ENCODE data around the gene ALX3.

DNA sequence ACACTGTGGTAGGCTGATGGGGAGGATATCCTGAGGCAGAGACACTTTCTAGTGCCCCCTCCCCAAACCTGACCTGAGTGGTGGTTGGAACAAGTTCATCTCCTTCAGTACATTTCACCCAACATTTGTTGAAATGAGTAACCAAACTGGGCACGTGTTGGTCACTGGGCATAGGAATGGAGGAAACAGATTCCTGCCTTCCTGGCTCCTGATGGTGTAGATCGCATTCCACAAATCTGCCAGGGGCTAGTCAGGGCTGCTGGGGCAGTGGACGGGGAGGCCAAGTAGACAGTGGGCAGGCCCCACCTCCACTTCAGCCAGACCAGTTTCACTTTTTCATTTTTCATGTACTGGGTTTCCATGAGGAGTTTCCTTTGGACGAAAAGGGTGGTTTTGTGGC lies 16.5 kb upstream of the ALX3 start:
- no peak for TF ChIP-seq POLR2AphosphoS5 (IDR thresholded peaks at IDR 0.05; ENCODE audit: low read depth, low read length)
- no peak for TF ChIP-seq TAF1 (IDR thresholded peaks at IDR 0.05; ENCODE audit: borderline replicate concordance, insufficient read depth, low read length)
- no peak for TF ChIP-seq SIN3A (IDR thresholded peaks at IDR 0.05; ENCODE audit: borderline replicate concordance, insufficient read depth, low read length)
- TF ChIP-seq, protein P1, sequence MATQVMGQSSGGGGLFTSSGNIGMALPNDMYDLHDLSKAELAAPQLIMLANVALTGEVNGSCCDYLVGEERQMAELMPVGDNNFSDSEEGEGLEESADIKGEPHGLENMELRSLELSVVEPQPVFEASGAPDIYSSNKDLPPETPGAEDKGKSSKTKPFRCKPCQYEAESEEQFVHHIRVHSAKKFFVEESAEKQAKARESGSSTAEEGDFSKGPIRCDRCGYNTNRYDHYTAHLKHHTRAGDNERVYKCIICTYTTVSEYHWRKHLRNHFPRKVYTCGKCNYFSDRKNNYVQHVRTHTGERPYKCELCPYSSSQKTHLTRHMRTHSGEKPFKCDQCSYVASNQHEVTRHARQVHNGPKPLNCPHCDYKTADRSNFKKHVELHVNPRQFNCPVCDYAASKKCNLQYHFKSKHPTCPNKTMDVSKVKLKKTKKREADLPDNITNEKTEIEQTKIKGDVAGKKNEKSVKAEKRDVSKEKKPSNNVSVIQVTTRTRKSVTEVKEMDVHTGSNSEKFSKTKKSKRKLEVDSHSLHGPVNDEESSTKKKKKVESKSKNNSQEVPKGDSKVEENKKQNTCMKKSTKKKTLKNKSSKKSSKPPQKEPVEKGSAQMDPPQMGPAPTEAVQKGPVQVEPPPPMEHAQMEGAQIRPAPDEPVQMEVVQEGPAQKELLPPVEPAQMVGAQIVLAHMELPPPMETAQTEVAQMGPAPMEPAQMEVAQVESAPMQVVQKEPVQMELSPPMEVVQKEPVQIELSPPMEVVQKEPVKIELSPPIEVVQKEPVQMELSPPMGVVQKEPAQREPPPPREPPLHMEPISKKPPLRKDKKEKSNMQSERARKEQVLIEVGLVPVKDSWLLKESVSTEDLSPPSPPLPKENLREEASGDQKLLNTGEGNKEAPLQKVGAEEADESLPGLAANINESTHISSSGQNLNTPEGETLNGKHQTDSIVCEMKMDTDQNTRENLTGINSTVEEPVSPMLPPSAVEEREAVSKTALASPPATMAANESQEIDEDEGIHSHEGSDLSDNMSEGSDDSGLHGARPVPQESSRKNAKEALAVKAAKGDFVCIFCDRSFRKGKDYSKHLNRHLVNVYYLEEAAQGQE (IDR thresholded peaks at IDR 0.05; ENCODE audit: insufficient read depth in 1 of 2, low read depth in 2 of 2, low read length in 2 of 2): no peak

All from PFSK-1 (cell line).